GM13976 (cell line): ENCODE results near the gene FAHD1.

Experiments used
- DNase-seq: peaks from one replicate; pipeline ENCODE4 v3.0.0; 2012; ENCODE audit warnings: low spot score
- in situ Hi-C: fragments of 300-500 bp; cut with MboI; formaldehyde crosslinking; loops from one replicate; pipeline ENCODE4 v1.12.0; 2022; ENCODE audit warnings: low sequenced_read_pairs, mixed read lengths, inconsistent platforms; ENCODE audit not compliant: unreplicated experiment
- TF ChIP-seq, protein P1 (sequence below): IDR thresholded peaks from 2 replicates; pipeline ENCODE4 v1.5.1; 2012; ENCODE audit warnings: borderline replicate concordance, mild to moderate bottlenecking; ENCODE audit not compliant: insufficient read depth; ENCODE audit errors: extremely low read depth, missing control alignments, control extremely low read depth

The FAHD1 gene

DNA sequence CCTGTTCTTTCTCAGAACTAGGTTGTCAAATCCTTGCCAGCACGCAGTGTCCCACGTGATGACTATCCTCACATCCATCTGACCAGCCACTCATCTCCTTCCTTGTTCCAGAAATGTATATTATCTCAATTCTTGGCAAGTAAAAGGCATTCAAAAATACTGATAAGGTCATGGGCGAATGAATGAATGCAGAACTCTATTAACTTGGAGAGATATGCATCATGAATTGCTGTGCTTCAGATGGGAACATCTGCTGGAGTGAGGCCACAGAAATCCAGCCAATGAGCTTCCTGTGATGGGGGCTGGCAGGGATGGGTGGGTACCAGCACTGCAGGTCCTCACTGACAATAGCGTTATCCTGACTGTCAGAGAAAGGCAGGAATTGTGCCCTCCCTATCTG is 19.0 kb downstream of the FAHD1 start:
- in situ Hi-C loops, result no loop called here
- TF ChIP-seq, protein P1, sequence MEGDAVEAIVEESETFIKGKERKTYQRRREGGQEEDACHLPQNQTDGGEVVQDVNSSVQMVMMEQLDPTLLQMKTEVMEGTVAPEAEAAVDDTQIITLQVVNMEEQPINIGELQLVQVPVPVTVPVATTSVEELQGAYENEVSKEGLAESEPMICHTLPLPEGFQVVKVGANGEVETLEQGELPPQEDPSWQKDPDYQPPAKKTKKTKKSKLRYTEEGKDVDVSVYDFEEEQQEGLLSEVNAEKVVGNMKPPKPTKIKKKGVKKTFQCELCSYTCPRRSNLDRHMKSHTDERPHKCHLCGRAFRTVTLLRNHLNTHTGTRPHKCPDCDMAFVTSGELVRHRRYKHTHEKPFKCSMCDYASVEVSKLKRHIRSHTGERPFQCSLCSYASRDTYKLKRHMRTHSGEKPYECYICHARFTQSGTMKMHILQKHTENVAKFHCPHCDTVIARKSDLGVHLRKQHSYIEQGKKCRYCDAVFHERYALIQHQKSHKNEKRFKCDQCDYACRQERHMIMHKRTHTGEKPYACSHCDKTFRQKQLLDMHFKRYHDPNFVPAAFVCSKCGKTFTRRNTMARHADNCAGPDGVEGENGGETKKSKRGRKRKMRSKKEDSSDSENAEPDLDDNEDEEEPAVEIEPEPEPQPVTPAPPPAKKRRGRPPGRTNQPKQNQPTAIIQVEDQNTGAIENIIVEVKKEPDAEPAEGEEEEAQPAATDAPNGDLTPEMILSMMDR, result no peak
- no peak for DNase-seq

- TF ChIP-seq, protein P1, result no peak
- no peak for DNase-seq
- in situ Hi-C loops, result no loop called here
Observed at GRCh38 chr16:1846416-1846815, 19.4 kb downstream of the FAHD1 start.

DNA sequence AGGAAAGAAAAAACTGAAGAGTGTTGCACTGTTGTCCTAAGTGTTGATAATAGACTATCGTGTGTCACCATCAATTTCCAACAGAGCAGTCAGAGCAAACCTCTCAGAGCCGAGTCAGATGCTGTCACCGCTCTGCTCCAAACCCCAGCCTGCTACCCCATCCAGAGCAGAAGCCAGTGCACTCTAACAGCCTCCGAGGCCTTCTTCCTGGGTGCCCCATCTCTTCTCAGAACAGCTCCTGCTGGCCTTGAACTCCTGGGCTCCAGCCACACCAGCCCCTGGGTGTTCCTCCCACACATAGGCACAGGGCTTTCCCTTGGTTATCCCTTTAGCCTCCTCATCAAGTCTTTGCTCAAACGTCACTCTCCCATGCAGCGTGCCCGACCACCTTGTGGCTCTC is 24.0 kb downstream of the FAHD1 start:
- in situ Hi-C loops, result no loop called here
- TF ChIP-seq, protein P1, result no peak
- no peak for DNase-seq

DNA sequence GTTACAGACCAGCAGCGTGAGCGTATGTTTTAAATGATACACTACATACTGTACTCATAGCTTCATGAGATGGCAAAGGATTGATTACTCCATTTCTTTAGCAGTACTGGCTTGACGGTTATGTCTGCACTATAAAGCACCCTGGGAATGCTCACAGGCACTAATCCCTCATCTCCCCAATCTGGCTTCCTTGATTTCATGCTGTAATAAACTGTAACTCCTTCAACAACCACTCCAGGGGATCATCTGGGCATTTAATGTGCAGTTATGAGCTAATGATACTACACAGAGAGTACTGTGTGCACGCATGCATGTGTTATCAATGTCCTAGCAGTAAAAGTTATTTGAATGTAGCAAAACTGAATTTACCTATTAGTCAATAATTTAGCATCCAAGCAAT is 24.8 kb downstream of the FAHD1 start:
- TF ChIP-seq, protein P1, result no peak
- in situ Hi-C loops, result no loop called here
- DNase-seq, result no peak

GRCh38 chr16:1857433-1858097 is 30.6 kb downstream of the FAHD1 start:
- TF ChIP-seq, protein P1, result no peak
- in situ Hi-C loops, result no loop called here
- DNase-seq, result no peak

- TF ChIP-seq, protein P1, result no peak
- DNase-seq, result no peak
- in situ Hi-C loops, result no loop called here
Observed at GRCh38 chr16:1858189-1858865, 31.3 kb downstream of the FAHD1 start.

- TF ChIP-seq, protein P1, result no peak
- in situ Hi-C loops, result loop anchor here (10.0 kb wide), 1 partner anchor 75 kb away; no protein-coding TSS in a partner anchor
- no peak for DNase-seq
Observed at GRCh38 chr16:1859650-1860049, 32.6 kb downstream of the FAHD1 start.
